NCI-H2081 (cell line): ENCODE data around the gene PRM1.

Experiments used
- DNase-seq, 2 experiments: peaks; one replicate each; lab custom pipeline; 2025; lab: John Stamatoyannopoulos, UW

The PRM1 gene

GRCh38 chr16:11280616-11281522 is at the start of gene PRM1:
PRM1 (minus strand) TSS chr16:11281330; CDS start chr16:11281238, 92 bp downstream.
- DNase-seq, result no peak

GRCh38 chr16:11330526-11331237 is 49.6 kb upstream of the PRM1 start:
- DNase-seq, result no peak

GRCh38 chr16:11329891-11330290 is 48.8 kb upstream of the PRM1 start:
- no peak for DNase-seq

- no peak for DNase-seq
Measured at GRCh38 chr16:11329071-11329491, 48.0 kb upstream of the PRM1 start.

- no peak for DNase-seq
Measured at GRCh38 chr16:11328172-11329070, 47.3 kb upstream of the PRM1 start.

GRCh38 chr16:11327277-11328171 is 46.4 kb upstream of the PRM1 start:
- DNase-seq, result no peak

- DNase-seq, result no peak
Measured at GRCh38 chr16:11326737-11327276, 45.7 kb upstream of the PRM1 start.

- no peak for DNase-seq
Measured at GRCh38 chr16:11326084-11326736, 45.1 kb upstream of the PRM1 start.

- no peak for DNase-seq
Measured at GRCh38 chr16:11325404-11326083, 44.4 kb upstream of the PRM1 start.

GRCh38 chr16:11323551-11324336 is 42.6 kb upstream of the PRM1 start:
- DNase-seq, result no peak

- no peak for DNase-seq
Measured at GRCh38 chr16:11322823-11323222, 41.7 kb upstream of the PRM1 start.

GRCh38 chr16:11321662-11322061 is 40.5 kb upstream of the PRM1 start:
- DNase-seq, result no peak

- DNase-seq, result no peak
Measured at GRCh38 chr16:11320170-11320569, 39.0 kb upstream of the PRM1 start.

GRCh38 chr16:11319529-11320146 is 38.5 kb upstream of the PRM1 start:
- no peak for DNase-seq

- DNase-seq, result no peak
Measured at GRCh38 chr16:11318817-11319216, 37.7 kb upstream of the PRM1 start.

GRCh38 chr16:11316331-11317015 is 35.3 kb upstream of the PRM1 start:
- no peak for DNase-seq

GRCh38 chr16:11315510-11315909 is 34.4 kb upstream of the PRM1 start:
- DNase-seq, result no peak
